ENCODE data around the gene JCAD. TPM values are rescaled to one million over a fixed set of nuclear protein-coding genes. Genes with fewer than 3 reads are reported as not detected.
"Not testable (repeated sequence)": the region's sequence is repeated elsewhere in the genome, so short reads cannot be mapped to it uniquely, and the experiment has no call there.

Gene JCAD
- total RNA-seq, 2 experiments from 2014 or later = 0.68 to 1.0 TPM

DNA sequence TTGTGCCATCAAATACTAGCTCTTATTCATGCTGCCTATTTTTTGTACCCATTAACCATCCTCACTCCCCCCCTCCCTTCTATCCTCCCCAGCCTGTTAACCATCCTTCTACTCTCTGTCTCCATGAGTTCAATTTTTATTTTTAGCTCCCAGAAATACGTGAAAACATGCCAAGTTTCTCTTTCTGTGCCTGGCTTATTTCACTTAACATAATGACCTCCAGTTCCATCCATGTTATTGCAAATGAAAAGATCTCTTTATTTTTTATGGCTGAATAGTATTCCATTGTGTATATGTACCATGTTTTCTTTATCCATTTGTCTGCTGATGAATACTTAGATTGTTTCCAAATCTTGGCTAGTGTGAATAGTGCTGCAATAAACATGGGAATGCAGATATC lies 54.3 kb downstream of the JCAD start:
- H3K9me3 Mint-ChIP-seq; H3K36me3 Mint-ChIP-seq (ENCODE audit: low read depth); H3K27ac Mint-ChIP-seq; POLR2A ChIA-PET; H3K4me3 Mint-ChIP-seq; DNase-seq: not testable (repeated sequence)
- peaks cover 27% of the 10 kb centered on the region for H3K27me3 Mint-ChIP-seq
- CTCF ChIA-PET = interaction anchor here (1.1 kb wide), 1 partner anchor 236 kb away, joined by 3 read pairs; no protein-coding TSS in a partner anchor
- peaks cover 15% of the 10 kb centered on the region for H3K4me1 Mint-ChIP-seq

DNA sequence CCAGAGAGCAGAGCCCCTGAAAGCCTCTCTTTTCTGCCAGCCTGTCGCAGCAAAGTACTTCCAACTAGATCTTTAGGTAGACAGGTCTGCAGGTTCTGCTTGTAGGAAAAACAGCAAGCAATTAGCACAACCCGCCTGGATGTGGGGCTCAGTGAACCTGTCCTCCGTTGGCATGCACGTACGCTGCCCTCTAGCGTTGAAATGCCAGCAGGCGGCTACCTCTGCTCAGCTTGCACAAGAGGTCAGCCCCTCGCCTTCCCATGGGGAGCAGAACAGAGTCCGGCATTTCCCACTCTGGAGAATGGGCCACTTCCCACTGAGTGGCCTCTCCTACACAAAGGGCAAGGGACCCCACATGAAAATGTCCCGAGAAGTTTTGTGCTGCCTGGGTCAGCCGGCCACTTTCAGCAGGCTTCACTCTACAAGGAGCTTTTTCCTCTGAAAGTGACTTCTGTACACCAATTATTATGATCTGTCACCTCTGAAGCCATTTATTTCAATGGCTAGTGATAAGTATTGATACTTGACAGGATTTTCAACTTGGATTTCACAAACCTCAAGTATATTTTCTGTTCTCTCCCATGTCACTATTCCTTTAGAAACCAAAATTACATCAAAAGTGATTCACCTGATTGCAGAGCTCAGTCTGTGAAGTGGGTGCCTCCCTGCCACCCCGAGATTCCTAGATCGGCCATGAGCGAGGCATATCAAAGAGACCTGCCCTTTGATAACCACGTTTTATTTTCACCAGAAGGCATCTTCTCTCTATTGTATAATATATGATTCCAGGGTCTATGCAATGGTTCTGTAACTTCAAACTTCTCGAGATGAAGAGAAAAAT lies 56.7 kb downstream of the JCAD start:
- Mint-ChIP-seq H3K4me3 (no peak overlapping the region), H3K4me1 (peaks cover 9% of the 10 kb centered on the region)
- POLR2A ChIA-PET = interaction anchor here (0.5 to 1.1 kb wide), 2 partner anchors 9 to 28 kb away, joined by 3 read pairs; no protein-coding TSS in a partner anchor

DNA sequence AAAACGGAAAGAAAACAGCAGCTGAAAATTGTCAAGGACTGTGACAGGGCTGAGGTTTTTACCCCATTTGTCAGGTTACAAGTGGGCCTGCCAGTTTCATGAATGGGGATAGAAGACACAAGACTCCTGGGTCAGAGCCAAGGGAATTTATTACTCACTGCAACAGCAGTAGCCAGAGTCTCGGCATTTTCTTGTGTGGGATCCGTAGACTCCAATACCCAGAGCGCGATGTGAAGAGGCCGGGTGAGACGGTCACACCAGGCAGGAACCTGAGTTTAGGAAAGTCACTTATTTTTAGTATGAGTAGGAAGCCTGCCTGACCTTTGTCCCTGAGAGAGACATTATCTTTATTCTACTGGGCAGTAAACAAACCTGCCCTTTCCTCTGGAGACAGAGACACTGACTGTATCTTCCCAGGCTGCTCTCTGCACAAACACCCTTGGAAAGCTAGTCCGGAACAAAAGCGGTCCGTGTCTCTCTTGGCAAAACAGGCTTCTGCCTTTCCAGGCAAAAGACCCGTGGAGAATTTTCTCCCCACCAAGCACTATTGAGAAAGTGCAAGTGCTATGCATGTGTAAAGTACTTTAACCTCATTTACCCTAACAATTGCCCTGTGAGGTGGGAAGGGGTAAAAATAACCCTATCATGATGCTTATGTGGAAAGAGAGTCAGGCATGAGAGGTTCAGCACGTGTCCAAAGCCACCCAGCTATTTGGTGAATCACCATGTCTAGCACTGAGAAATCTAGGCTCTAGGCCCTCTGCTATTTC lies 58.4 kb downstream of the JCAD start:
- POLR2A ChIA-PET = interaction anchor here (1.1 kb wide), 1 partner anchor 10 kb away, joined by 3 read pairs; no protein-coding TSS in a partner anchor

More for the DNA sequence above, 56.7 kb downstream of the JCAD start:
- H3K36me3 Mint-ChIP-seq (ENCODE audit: low read depth) = no peaks in the 10 kb centered on the region
- peaks cover 37% of the 10 kb centered on the region for H3K27me3 Mint-ChIP-seq
- no peak overlapping the region for H3K27ac Mint-ChIP-seq
- CTCF ChIA-PET = interaction anchor here (0.6 to 6.3 kb wide), 14 partner anchors 9 to 714 kb away, joined by 3 to 98 read pairs (median 4); no protein-coding TSS in a partner anchor
- DNase-seq = peak; percentile 72
- H3K9me3 Mint-ChIP-seq = no peaks in the 10 kb centered on the region

DNA sequence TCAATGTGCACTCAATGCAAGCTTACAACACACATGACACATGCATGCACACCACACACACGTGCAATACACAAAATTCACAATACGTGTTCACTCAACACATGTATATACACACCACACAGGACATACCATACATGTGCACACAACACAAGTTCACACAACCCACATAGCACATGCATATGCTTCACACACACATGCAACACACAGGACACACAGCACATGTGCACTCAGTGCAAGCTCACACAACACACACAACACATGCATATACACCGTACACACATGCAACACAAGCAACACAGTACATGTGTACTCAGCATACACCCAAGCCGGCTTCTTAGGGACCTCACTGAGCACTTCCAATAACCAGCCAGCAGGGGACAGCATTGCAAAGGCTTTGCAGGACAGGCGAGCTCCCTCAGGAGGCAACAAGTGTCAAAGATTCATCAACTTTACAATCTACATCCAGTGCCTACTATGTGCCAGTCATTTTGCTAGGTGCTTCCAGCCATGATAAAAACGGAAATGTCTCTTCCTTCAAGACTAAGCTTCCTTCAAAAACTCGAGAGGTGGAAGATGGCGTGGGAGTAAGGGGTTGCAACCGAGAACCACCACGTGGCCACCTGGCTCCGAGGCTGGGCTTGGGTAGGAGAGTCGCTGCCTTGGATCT lies 61.1 kb downstream of the JCAD start:
- Mint-ChIP-seq H3K27me3 (peaks cover 48% of the 10 kb centered on the region), H3K4me1 (peaks cover 8% of the 10 kb centered on the region), H3K9me3 (no peaks in the 10 kb centered on the region), H3K36me3 (ENCODE audit: low read depth) (no peaks in the 10 kb centered on the region), H3K4me3 (no peak overlapping the region), H3K27ac (no peak overlapping the region)
- ChIA-PET POLR2A (interaction anchor here (1.7 kb wide), 1 partner anchor 29 kb away, joined by 6 read pairs; no protein-coding TSS in a partner anchor), CTCF (interaction anchor here (0.7 to 6.3 kb wide), 38 partner anchors 10 to 593 kb away, joined by 3 to 98 read pairs (median 4); no protein-coding TSS in a partner anchor)
- peak; percentile 81 for DNase-seq

More for the DNA sequence above, 58.4 kb downstream of the JCAD start:
- Mint-ChIP-seq H3K36me3 (ENCODE audit: low read depth) (no peaks in the 10 kb centered on the region), H3K27ac (no peak overlapping the region), H3K4me3 (no peak overlapping the region), H3K4me1 (peaks cover 8% of the 10 kb centered on the region), H3K9me3 (no peaks in the 10 kb centered on the region), H3K27me3 (peaks cover 44% of the 10 kb centered on the region)
- CTCF ChIA-PET = interaction anchor here (0.7 to 6.3 kb wide), 8 partner anchors 8 to 384 kb away, joined by 3 to 98 read pairs (median 4); no protein-coding TSS in a partner anchor
- no peak for DNase-seq

DNA sequence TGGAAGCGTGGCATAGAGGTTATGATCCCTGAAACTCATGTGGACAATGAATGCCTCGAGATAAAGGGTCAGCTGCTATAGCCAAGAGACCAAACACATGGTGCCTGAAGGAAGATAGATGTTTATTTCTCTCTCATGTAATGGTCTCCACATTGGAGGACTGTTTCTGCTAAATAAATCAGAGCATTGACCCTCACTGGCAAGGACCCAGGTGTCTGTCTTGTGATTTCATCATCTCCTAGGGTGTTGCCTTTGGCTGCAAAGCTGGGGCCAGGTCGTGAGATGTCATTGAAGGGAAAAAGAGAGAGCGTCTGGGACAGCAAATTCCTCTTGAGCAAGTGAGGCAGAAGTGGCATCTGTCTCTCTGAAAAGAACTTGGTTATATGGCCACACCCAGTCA lies 64.6 kb downstream of the JCAD start:
- H3K27ac Mint-ChIP-seq = no peak overlapping the region
- no peak overlapping the region for H3K4me3 Mint-ChIP-seq
- no peaks in the 10 kb centered on the region for H3K4me1 Mint-ChIP-seq
- H3K9me3 Mint-ChIP-seq = no peaks in the 10 kb centered on the region
- peaks cover 40% of the 10 kb centered on the region for H3K27me3 Mint-ChIP-seq
- CTCF ChIA-PET = no interaction called here
- DNase-seq = no peak
- POLR2A ChIA-PET = no interaction called here
- no peaks in the 10 kb centered on the region for H3K36me3 Mint-ChIP-seq (ENCODE audit: low read depth)

DNA sequence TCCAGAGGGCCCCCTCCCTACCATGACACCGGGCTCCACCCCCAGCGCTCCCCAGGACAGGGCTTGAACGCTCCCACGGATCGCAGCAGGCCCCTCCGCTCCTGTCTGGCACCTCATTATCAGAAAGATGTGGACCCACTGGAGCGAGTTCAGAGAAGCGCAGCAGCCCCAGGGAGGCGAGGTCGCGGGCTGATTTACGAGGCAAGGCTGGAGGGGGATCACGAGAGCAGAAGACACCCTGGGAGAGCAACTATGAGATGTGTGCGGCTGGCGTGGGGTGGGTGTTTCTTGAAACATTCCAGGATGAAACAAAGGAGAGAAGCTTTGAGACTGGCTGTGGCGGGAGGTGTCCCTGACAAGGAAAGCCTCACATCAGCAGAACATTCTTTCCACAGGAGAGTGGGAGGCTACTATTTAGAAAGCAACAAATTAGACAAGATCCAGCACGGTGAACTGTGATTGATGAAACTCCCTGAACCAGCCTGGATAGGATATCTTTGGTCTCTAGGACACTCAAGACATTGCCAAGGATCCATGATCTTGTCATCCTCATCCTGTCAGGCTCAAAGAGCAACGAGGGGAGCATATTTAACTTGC lies 66.0 kb downstream of the JCAD start:
- CTCF ChIA-PET = no interaction called here
- Mint-ChIP-seq H3K27ac (no peak overlapping the region), H3K9me3 (no peaks in the 10 kb centered on the region), H3K4me1 (no peaks in the 10 kb centered on the region), H3K4me3 (no peak overlapping the region), H3K27me3 (peaks cover 38% of the 10 kb centered on the region), H3K36me3 (ENCODE audit: low read depth) (no peaks in the 10 kb centered on the region)
- POLR2A ChIA-PET = no interaction called here
- no peak for DNase-seq

DNA sequence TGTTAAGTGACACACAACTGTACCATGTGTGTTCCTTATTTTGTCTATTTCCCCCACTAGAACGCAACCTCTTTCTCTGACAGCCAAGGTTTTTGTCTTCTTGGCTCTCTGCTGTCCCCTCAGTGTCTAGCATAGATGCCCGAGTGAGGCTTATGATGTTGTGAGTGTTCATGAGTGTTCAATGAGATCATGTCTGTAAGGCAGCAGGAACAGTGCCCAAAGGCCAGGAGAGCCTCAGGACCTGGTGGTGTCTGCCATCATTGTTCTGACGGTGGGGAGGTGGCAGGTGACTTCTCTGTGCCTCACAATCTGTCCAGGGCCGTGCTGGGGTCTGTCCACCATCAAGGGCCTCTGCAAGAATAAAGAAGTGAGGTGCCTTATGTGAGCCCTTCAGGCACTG lies 66.5 kb downstream of the JCAD start:
- H3K27me3 Mint-ChIP-seq = peaks cover 36% of the 10 kb centered on the region
- H3K9me3 Mint-ChIP-seq = no peaks in the 10 kb centered on the region
- ChIA-PET CTCF (no interaction called here), POLR2A (no interaction called here)
- no peak overlapping the region for H3K4me3 Mint-ChIP-seq
- no peak overlapping the region for H3K27ac Mint-ChIP-seq
- no peaks in the 10 kb centered on the region for H3K4me1 Mint-ChIP-seq
- no peaks in the 10 kb centered on the region for H3K36me3 Mint-ChIP-seq (ENCODE audit: low read depth)
- DNase-seq = no peak

DNA sequence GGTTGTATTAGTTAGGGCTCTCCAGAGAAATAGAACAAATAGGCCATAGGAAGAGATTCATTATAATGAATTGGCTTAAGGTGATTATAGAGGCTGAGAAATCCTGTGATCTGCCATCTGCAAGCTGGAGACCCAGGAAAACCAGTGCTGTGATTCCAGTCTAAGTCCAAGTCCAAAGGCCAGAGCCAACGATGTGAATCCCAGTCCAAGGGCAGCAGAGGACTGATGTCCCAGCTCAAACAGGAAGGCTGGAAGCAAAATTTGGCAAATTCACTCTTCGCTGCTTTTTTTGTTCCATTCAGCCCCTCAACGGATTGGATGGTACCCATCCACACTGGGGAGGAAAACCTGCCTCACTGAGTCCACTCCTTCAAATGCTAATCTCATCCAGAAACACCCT lies 68.0 kb downstream of the JCAD start:
- peaks cover 21% of the 10 kb centered on the region for H3K27me3 Mint-ChIP-seq
- no peak overlapping the region for H3K4me3 Mint-ChIP-seq
- DNase-seq = no peak
- H3K9me3 Mint-ChIP-seq = no peaks in the 10 kb centered on the region
- H3K36me3 Mint-ChIP-seq (ENCODE audit: low read depth) = no peaks in the 10 kb centered on the region
- no peaks in the 10 kb centered on the region for H3K4me1 Mint-ChIP-seq
- POLR2A ChIA-PET = no interaction called here
- CTCF ChIA-PET = no interaction called here
- H3K27ac Mint-ChIP-seq = no peak overlapping the region

DNA sequence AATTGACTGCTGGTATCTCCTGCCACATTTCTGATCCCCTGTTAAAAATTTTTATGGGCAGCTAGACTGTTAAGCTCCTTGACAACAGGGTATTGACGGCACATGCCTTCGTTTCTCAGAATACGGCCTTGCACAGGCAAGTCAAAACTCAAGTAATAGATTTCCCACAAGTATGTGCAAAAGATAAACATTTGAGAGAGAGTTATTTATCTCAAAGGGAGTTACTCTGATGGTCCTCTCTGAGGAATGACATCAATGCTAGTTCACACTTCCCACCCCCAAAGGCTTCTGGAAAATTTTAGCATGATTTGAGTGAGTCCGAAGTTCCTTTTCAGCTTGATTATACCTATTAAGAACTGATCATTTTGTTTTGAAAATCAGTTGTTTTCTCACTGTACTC lies 71.9 kb downstream of the JCAD start:
- Mint-ChIP-seq H3K4me1 (no peaks in the 10 kb centered on the region), H3K36me3 (ENCODE audit: low read depth) (no peaks in the 10 kb centered on the region), H3K27ac (no peak overlapping the region), H3K4me3 (no peak overlapping the region), H3K9me3 (peaks cover 8% of the 10 kb centered on the region), H3K27me3 (peaks cover 7% of the 10 kb centered on the region)
- no peak for DNase-seq
- CTCF ChIA-PET = no interaction called here
- POLR2A ChIA-PET = no interaction called here

DNA sequence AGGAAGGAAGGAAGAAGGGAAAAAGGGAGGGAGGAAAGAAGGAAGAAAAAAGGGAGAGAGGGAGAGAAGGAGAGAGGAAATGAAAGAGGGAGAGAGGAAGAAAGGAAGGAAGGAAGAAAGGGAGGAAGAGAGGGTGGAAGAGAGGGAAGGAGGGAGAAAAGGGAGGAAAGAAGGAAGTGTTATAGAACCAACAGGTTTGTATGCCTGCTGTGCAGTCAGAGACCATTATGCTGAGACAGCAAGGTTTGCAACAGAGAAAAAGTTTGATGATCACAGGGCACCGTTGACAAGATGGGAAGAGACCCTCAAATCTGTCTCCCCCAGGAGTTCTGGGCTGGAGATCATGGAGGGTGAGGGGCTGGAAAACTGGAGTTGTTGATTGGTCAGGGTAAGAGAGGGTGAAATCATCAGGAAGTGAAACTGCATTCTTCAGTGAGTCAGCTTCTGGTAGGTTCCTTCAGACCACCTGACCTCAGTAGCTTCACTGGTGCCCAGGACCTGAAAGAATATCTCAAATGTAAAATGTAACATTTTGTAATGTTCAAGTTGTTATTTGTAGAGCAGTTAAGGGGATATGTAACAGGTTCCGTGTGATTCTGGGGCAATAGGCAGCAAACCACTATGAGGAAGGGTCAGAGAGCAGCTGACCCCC lies 76.3 kb downstream of the JCAD start:
- DNase-seq = no peak
- Mint-ChIP-seq H3K27ac (no peak overlapping the region), H3K27me3 (peaks cover 3% of the 10 kb centered on the region), H3K4me3 (no peak overlapping the region), H3K9me3 (peaks cover 8% of the 10 kb centered on the region), H3K4me1 (no peaks in the 10 kb centered on the region), H3K36me3 (ENCODE audit: low read depth) (no peaks in the 10 kb centered on the region)
- ChIA-PET CTCF (interaction anchor here (1.4 kb wide), 1 partner anchor 15 kb away, joined by 3 read pairs; no protein-coding TSS in a partner anchor), POLR2A (no interaction called here)

DNA sequence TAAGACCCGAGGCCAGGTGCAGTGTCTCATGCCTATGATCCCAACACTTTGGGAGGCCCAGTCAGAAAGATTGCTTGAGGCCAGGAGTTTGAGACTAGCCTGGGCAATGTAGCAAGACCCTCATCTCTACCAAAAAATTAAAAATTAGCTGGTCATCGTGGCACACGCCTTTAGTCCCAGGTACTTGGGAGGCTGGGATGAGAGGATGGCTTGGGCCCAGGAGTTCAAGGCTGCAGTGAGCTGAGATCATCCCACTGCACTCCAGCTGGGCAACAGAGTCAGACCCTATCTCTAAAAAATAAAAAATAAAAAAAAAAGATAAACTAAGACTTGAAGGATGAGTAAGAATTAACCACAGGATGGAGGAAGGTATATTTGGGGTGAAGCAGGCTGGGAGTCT lies 77.9 kb downstream of the JCAD start:
- Mint-ChIP-seq H3K4me3 (no peak overlapping the region), H3K36me3 (ENCODE audit: low read depth) (no peaks in the 10 kb centered on the region), H3K9me3 (peaks cover 8% of the 10 kb centered on the region), H3K27me3 (peaks cover 12% of the 10 kb centered on the region), H3K27ac (no peak overlapping the region), H3K4me1 (no peaks in the 10 kb centered on the region)
- no peak for DNase-seq
- ChIA-PET POLR2A (no interaction called here), CTCF (no interaction called here)

DNA sequence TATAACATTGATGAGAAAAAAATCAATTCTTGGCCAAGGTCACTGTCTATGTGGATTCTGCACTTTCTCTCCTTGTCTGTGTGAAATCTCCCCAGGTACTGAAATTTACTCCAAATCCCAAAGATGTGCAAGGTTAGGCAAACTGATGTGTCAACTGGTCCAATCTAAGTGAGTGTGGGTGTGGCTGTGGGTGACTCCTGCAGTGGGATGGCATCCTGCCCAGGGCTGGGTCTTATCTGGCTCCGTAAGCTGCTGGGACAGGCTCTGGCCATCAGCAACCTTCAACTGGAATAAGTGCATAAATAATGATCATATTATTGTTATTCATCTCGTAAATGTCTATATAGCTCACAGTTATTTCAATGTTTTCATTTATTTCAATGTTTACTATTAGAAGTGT lies 79.3 kb downstream of the JCAD start:
- H3K36me3 Mint-ChIP-seq (ENCODE audit: low read depth) = no peaks in the 10 kb centered on the region
- POLR2A ChIA-PET = no interaction called here
- H3K4me3 Mint-ChIP-seq = no peak overlapping the region
- no peak for DNase-seq
- no peak overlapping the region for H3K27ac Mint-ChIP-seq
- H3K9me3 Mint-ChIP-seq = peaks cover 8% of the 10 kb centered on the region
- CTCF ChIA-PET = no interaction called here
- H3K4me1 Mint-ChIP-seq = no peaks in the 10 kb centered on the region
- peaks cover 20% of the 10 kb centered on the region for H3K27me3 Mint-ChIP-seq

All from activated CD4-positive, alpha-beta memory T cell treated with anti-CD3 and anti-CD28 coated beads, Interleukin-2, amount 10 ng/mL, durations not matched to agents 7 days and 5 days (primary cell).